SH-SY5Y (cell line): ENCODE results near the gene XPO4.

Experiments
- GATA2 ChIP-seq: IDR thresholded peaks from 2 replicates; pipeline ENCODE4 v1.6.1; 2011; ENCODE audit warnings: mild to moderate bottlenecking, low read depth, low read length
- GATA3 ChIP-seq: IDR thresholded peaks from 2 replicates; pipeline ENCODE4 v1.6.1; 2011; ENCODE audit warnings: low read depth, mild to moderate bottlenecking, low read length, moderate library complexity

DNA sequence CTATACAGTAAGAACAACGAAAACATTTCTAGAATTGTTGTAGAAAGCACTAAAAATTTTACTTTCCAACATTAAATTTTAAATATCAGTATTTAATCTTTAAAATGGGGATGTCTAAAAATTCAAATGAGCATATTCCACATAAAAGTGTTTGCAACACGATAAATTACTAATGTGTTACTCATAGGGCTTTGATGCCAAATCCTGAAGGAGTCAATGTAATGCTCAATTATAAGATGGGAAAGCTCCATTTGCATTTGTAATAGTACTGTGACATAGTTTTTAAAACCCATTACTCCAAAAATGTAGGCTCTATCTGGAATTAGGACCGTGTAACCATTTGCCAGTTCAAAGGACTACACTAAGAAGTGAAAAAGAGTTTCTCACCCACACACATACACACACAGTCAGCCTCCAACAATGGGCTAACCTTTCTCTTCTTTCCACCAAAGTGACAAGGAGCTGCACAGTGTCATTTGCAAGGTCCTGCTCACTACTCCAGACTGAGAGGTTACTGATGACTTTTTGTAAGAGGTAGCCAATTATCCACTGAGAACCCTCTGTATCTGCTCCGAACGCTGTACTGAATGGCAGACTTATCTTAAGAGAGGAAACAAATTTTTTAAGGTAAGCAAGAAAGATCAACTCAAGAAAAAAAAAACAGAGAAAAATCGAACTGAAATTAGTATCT is 102.7 kb downstream of the XPO4 start:
- TF ChIP-seq GATA2: no peak
- TF ChIP-seq GATA3: no peak
